Liver (tissue), 9 donors: ENCODE measurements around the gene GINS2. TPM values are rescaled to one million over a fixed set of nuclear protein-coding genes. Genes with fewer than 3 reads are reported as not detected.

Source experiments
- DNase-seq: peaks from one replicate; pipeline ENCODE4 v3.0.0-alpha.2; 2017; ENCODE audit warnings: low spot score
- H3K27ac ChIP-seq, 2 donors: one replicate each; pipeline ENCODE4 v1.7.0; 2013; ENCODE audit warnings: inconsistent platforms in 2 of 2, low read length in 2 of 2, control low read depth in 1 of 2, low read depth in 1 of 2, mild to moderate bottlenecking in 1 of 2
- H3K27me3 ChIP-seq, 4 donors: one replicate each; pipeline versions ENCODE4 v1.6.1 to v1.7.0; 2013; ENCODE audit warnings: low read length in 3 of 4, inconsistent platforms in 1 of 4, mild to moderate bottlenecking in 1 of 4, moderate library complexity in 1 of 4; ENCODE audit not compliant: control insufficient read depth in 4 of 4, insufficient read depth in 4 of 4
- H3K36me3 ChIP-seq, 4 donors: one replicate each; pipeline versions ENCODE4 v1.6.1 to v1.7.0; 2013; ENCODE audit warnings: low read length in 3 of 4, mild to moderate bottlenecking in 3 of 4, low read depth in 1 of 4, moderate library complexity in 1 of 4; ENCODE audit not compliant: control insufficient read depth in 4 of 4, insufficient read depth in 3 of 4
- H3K4me1 ChIP-seq, 4 donors: one replicate each; pipeline versions ENCODE4 v1.6.1 to v1.7.0; 2013; ENCODE audit warnings: low read length in 3 of 4, mild to moderate bottlenecking in 3 of 4, moderate library complexity in 1 of 4; ENCODE audit not compliant: control insufficient read depth in 4 of 4, insufficient read depth in 4 of 4
- H3K4me3 ChIP-seq, 3 donors: one replicate each; pipeline versions ENCODE4 v1.6.1 to v1.7.0; 2013; ENCODE audit warnings: low read length in 3 of 3, control low read depth in 1 of 3, low read depth in 1 of 3, mild to moderate bottlenecking in 1 of 3
- H3K9ac ChIP-seq, 2 donors: one replicate each; pipeline ENCODE4 v1.7.0; 2013; ENCODE audit warnings: low read length in 2 of 2, mild to moderate bottlenecking in 2 of 2, moderate library complexity in 2 of 2, control low read depth in 1 of 2, low read depth in 1 of 2
- H3K9me3 ChIP-seq, 4 donors: one replicate each; pipeline versions ENCODE4 v1.6.1 to v1.7.0; 2013; ENCODE audit warnings: low read length in 3 of 4; ENCODE audit not compliant: control insufficient read depth in 4 of 4
- CTCF ChIP-seq: fragments of 150-350 bp; IDR thresholded peaks from 2 replicates; pipeline ENCODE4 v1.5.1; 2017; ENCODE audit warnings: improper control_type of control experiment, low read depth, low read length; ENCODE audit not compliant: missing input control
- EGR1 ChIP-seq, 2 donors: IDR thresholded peaks; 2 replicates each; pipeline ENCODE4 v1.6.1; 2016 to 2018; ENCODE audit warnings: antibody characterized with exemption in 2 of 2, low read depth in 2 of 2
- FOXA1 ChIP-seq: IDR thresholded peaks from 2 replicates; pipeline ENCODE4 v1.6.1; 2016; ENCODE audit warnings: antibody characterized with exemption
- FOXA2 ChIP-seq: IDR thresholded peaks from 2 replicates; pipeline ENCODE4 v1.6.1; 2016; ENCODE audit warnings: antibody characterized with exemption
- GABPA ChIP-seq, 2 donors: IDR thresholded peaks in 1 of 2; conservative IDR thresholded peaks in 1 of 2; 2 replicates each; pipeline ENCODE4 v1.6.1; 2016; ENCODE audit warnings: antibody characterized with exemption in 2 of 2, mild to moderate bottlenecking in 1 of 2, moderate library complexity in 1 of 2
- HNF4A ChIP-seq, 2 donors: conservative IDR thresholded peaks; 2 replicates each; pipeline ENCODE4 v1.6.1; 2016; ENCODE audit warnings: antibody characterized with exemption in 2 of 2, mild to moderate bottlenecking in 2 of 2
- HNF4G ChIP-seq: IDR thresholded peaks from 2 replicates; pipeline ENCODE4 v1.6.1; 2016; ENCODE audit warnings: antibody characterized with exemption
- JUND ChIP-seq, 2 donors: IDR thresholded peaks; 2 replicates each; pipeline ENCODE4 v1.6.1; 2016; ENCODE audit warnings: antibody characterized with exemption in 2 of 2
- MAX ChIP-seq: IDR thresholded peaks from 2 replicates; pipeline ENCODE4 v1.6.1; 2016; ENCODE audit warnings: antibody characterized with exemption
- NR2F2 ChIP-seq: IDR thresholded peaks from 2 replicates; pipeline ENCODE4 v1.6.1; 2016; ENCODE audit warnings: antibody characterized with exemption
- RAD21 ChIP-seq, 2 donors: IDR thresholded peaks; 2 replicates each; pipeline ENCODE4 v1.6.1; 2016; ENCODE audit warnings: antibody characterized with exemption in 2 of 2, mild to moderate bottlenecking in 2 of 2
- RXRA ChIP-seq, 2 donors: IDR thresholded peaks; 2 replicates each; pipeline ENCODE4 v1.6.1; 2017 to 2018; ENCODE audit warnings: antibody characterized with exemption in 2 of 2, mild to moderate bottlenecking in 1 of 2
- TAF1 ChIP-seq: conservative IDR thresholded peaks from 2 replicates; pipeline ENCODE4 v1.6.1; 2016; ENCODE audit warnings: antibody characterized with exemption, mild to moderate bottlenecking
- YY1 ChIP-seq: IDR thresholded peaks from 2 replicates; pipeline ENCODE4 v1.6.1; 2016; ENCODE audit warnings: antibody characterized with exemption, mild to moderate bottlenecking
- ZBTB33 ChIP-seq: IDR thresholded peaks from 2 replicates; pipeline ENCODE4 v1.6.1; 2016; ENCODE audit warnings: antibody characterized with exemption
- WGBS: extraction: QIAGEN DNeasy Blood & Tissue Kit; methylation state at CpG from one replicate; pipeline ENCODE4 v1.1.7; 2013; 5-methylcytosine and 5-hydroxymethylcytosine counted together
- polyA plus RNA-seq, 2 donors: library from polyadenylated mRNA; stranded (reverse) in 1 of 2; unstranded in 1 of 2; fragments of 200-250 nt in 1 of 2; fragments of >200 nt in 1 of 2; fragmentation: Nextera tagmentation in 1 of 2; extraction: Ambion mirVana in 1 of 2; gene quantifications; one replicate each; pipeline versions ENCODE4 v1.2.1 to v1.2.3, GENCODE V29; 2013 to 2015
- total RNA-seq, 2 donors: library from RNA; depleted of rRNA; stranded (reverse); fragments of >200 nt; gene quantifications; one replicate each; pipeline ENCODE4 v1.2.3, GENCODE V29; 2014
- TF ChIP-seq, protein P1 (sequence below): IDR thresholded peaks from 2 replicates; pipeline ENCODE4 v1.6.1; 2016; ENCODE audit warnings: antibody characterized with exemption, mild to moderate bottlenecking
- TF ChIP-seq, protein P2 (sequence below): IDR thresholded peaks from 2 replicates; pipeline ENCODE4 v1.6.1; 2016; ENCODE audit warnings: antibody characterized with exemption
- donor health status: healthy.
- donor health status: healthy.
- donor health status: healthy.
- donor health status: healthy.
- donor health status: healthy.

GINS2 gene
- total and polyA plus RNA-seq, 4 donors = 0.17 to 9.3 (median 0.86) TPM

DNA sequence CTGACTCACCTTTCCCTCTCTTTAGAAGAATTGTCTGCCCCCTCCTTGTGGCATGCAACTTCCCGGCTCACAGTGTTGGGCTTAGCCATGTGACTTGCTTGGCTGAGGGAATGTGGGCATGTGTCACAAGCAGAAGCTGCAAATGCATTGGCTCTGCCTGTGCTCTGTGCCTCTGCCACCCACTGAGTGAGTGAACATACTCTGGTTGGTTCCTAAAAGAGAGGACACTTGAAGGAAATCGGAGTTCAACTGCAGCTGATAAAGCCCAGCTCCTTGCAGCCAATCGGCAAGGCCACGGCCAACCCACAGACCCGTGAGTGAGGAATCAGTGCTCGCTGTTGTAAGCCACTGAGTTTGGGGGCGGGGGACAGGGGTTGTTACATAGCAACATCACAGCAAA is 10.9 kb upstream of the GINS2 start:
- TF ChIP-seq EGR1 (IDR thresholded peaks at IDR 0.05; ENCODE audit: low read depth in 2 of 2) (no peak), HNF4G (no peak), MAX (no peak), ZBTB33 (no peak), FOXA1 (no peak), TAF1 (no peak), NR2F2 (no peak), RAD21 (IDR thresholded peaks at IDR 0.05) (no peak), HNF4A (conservative IDR thresholded peaks at IDR 0.05) (no peak), JUND (IDR thresholded peaks at IDR 0.05) (no peak), RXRA (IDR thresholded peaks at IDR 0.05) (no peak), CTCF (no peak), YY1 (no peak), GABPA (IDR thresholded peaks at IDR 0.05 in 1 of 2, conservative IDR thresholded peaks at IDR 0.05 in 1 of 2) (no peak), FOXA2 (no peak)
- TF ChIP-seq, protein P1, sequence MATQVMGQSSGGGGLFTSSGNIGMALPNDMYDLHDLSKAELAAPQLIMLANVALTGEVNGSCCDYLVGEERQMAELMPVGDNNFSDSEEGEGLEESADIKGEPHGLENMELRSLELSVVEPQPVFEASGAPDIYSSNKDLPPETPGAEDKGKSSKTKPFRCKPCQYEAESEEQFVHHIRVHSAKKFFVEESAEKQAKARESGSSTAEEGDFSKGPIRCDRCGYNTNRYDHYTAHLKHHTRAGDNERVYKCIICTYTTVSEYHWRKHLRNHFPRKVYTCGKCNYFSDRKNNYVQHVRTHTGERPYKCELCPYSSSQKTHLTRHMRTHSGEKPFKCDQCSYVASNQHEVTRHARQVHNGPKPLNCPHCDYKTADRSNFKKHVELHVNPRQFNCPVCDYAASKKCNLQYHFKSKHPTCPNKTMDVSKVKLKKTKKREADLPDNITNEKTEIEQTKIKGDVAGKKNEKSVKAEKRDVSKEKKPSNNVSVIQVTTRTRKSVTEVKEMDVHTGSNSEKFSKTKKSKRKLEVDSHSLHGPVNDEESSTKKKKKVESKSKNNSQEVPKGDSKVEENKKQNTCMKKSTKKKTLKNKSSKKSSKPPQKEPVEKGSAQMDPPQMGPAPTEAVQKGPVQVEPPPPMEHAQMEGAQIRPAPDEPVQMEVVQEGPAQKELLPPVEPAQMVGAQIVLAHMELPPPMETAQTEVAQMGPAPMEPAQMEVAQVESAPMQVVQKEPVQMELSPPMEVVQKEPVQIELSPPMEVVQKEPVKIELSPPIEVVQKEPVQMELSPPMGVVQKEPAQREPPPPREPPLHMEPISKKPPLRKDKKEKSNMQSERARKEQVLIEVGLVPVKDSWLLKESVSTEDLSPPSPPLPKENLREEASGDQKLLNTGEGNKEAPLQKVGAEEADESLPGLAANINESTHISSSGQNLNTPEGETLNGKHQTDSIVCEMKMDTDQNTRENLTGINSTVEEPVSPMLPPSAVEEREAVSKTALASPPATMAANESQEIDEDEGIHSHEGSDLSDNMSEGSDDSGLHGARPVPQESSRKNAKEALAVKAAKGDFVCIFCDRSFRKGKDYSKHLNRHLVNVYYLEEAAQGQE = no peak
- TF ChIP-seq, protein P2, sequence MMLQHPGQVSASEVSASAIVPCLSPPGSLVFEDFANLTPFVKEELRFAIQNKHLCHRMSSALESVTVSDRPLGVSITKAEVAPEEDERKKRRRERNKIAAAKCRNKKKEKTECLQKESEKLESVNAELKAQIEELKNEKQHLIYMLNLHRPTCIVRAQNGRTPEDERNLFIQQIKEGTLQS = no peak
- Histone ChIP-seq H3K9me3 (no peaks in the 10 kb centered on the region), H3K4me3 (no peak overlapping the region), H3K36me3 (no peaks in the 10 kb centered on the region), H3K27ac (no peak overlapping the region), H3K27me3 (no peaks in the 10 kb centered on the region), H3K4me1 (no peaks in the 10 kb centered on the region), H3K9ac (no peak overlapping the region)
- 74% methylated on average over 7 of the region's 7 CpGs for WGBS
- no peak for DNase-seq
